HFF-Myc (cell line): ENCODE results near the gene FABP7.

Source experiments
- DNase-seq: peaks from one replicate; pipeline ENCODE4 v3.0.0-alpha.2; 2011; ENCODE audit warnings: low read depth; ENCODE audit errors: extremely low read depth
- H3K4me3 ChIP-seq: replicated peaks from 2 replicates; pipeline ENCODE4 v1.5.1; 2011; ENCODE audit warnings: low read depth, mild to moderate bottlenecking, control low read depth, low read length
- CTCF ChIP-seq: IDR thresholded peaks from 2 replicates; pipeline ENCODE4 v1.5.1; 2012; ENCODE audit warnings: mild to moderate bottlenecking, low read depth, low read length, control low read depth; ENCODE audit errors: missing control alignments

FABP7 gene

GRCh38 chr6:122791310-122791679, 11.8 kb downstream of the FABP7 start:
- DNase-seq: no peak
- no peak for TF ChIP-seq CTCF
- H3K4me3 ChIP-seq: no peak overlapping the region

- H3K4me3 ChIP-seq: no peak overlapping the region
- DNase-seq: no peak
- TF ChIP-seq CTCF: no peak
These were observed 13.2 kb downstream of the FABP7 start for GRCh38 chr6:122792766-122793165.

- H3K4me3 ChIP-seq: no peak overlapping the region
- DNase-seq: no peak
- no peak for TF ChIP-seq CTCF
These were observed 18.0 kb downstream of the FABP7 start for GRCh38 chr6:122797537-122797936.

GRCh38 chr6:122798099-122798641, 18.7 kb downstream of the FABP7 start:
- no peak for TF ChIP-seq CTCF
- H3K4me3 ChIP-seq: no peak overlapping the region
- no peak for DNase-seq

DNA sequence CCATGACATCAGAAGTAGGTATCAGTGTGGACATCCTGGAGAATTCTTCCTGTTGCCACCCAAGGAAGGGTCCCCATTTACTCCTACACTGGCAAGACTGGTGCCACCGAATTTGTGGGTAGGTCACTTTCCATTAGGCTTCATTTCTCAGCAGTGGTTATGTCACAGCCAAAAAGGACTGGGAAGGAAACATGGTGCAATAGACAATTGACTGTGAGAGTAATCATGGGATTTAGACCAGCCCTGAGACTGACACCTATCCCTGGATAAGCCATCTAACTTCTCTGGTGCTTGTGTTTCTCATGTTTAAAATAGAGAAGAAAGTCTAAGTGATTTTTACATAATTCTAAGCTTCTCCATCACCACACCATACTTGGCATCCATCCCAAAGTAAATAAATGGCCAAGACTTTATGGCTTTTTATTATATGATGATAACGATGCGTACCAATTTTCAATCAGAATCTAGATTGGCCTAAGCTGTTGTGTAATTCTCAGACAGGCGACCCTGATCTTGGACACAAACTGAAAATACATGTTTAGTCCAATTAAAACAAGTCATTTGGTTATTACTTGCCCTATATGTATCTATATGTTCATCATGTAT, 19.7 kb downstream of the FABP7 start:
- no peak for TF ChIP-seq CTCF
- no peak for DNase-seq
- H3K4me3 ChIP-seq: no peak overlapping the region

DNA sequence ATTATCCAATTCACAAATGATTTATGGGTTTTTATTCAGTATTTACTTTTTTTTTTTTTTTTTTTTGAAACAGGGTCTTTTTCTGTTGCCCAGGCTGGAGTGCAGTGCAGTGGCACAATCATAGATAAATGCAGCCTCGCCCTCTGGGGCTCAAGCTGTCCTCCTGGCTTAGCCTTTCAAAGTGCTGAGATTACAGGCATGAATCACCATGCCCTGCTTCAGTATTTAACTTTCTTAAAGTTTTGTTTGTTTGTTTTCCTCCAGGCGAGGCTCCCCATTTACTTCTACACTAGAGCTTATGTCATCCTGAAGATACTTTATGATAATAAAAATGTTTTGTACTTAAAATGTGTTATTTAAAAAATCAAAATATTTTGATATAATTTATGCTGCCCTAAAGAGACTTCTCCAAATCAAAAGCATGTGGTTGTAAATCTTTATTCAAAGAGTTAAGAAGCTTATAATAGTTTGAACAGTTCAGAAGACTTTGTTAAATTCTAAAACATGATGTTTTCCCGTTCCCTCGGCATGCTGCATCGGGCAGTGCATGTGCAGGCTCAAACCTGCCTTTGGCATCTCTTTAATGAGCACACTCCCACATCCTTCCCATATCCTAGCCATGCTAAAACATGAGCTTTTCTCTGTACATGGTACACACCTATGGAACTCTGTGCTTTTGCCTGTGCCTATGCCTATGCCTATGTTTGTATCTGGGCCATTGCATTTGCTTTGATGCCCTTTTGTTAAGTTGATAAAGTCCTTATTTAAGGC, 20.6 kb downstream of the FABP7 start:
- DNase-seq: no peak
- H3K4me3 ChIP-seq: no peak overlapping the region
- no peak for TF ChIP-seq CTCF
